ENCODE results near the gene IL17RE. TPM values are rescaled to one million over a fixed set of nuclear protein-coding genes. Genes with fewer than 3 reads are reported as not detected.
"Not testable (repeated sequence)": the region's sequence is repeated elsewhere in the genome, so short reads cannot be mapped to it uniquely, and the experiment has no call there.

The IL17RE gene
- total and polyA plus RNA-seq, 4 donors = 7.0 to 26.1 (median 17.1) TPM

GRCh38 chr3:9862391-9863057, 40.1 kb upstream of the IL17RE start:
- TF ChIP-seq CTCF (IDR thresholded peaks at IDR 0.05; ENCODE audit: control extremely low read depth, extremely low read depth) = no peak
- WGBS, 2 donors = 19 to 24% methylated on average over 28 to 45 of the region's 45 CpGs
- Histone ChIP-seq H3K27me3 (ENCODE audit: control insufficient read depth in 3 of 3, insufficient read depth in 3 of 3, low read length in 2 of 3) (no peaks in the 10 kb centered on the region), H3K27ac (ENCODE audit: low read depth in 1 of 2, low read length in 1 of 2) (no peak overlapping the region), H3K4me1 (ENCODE audit: control insufficient read depth in 5 of 5, insufficient read depth in 5 of 5, low read length in 5 of 5) (peaks cover 0 to 29% (median 6%) of the 10 kb centered on the region in 5 donors), H3K9ac (ENCODE audit: insufficient read depth in 1 of 2, low read length in 2 of 2) (peak overlapping the region in 1 of 2 donors; percentile 37), H3K9me3 (ENCODE audit: control insufficient read depth in 4 of 4, insufficient read depth in 3 of 4, low read length in 3 of 4) (no peaks in the 10 kb centered on the region), H3K36me3 (ENCODE audit: control insufficient read depth in 4 of 4, insufficient read depth in 4 of 4, low read length in 4 of 4) (no peaks in the 10 kb centered on the region), H3K4me3 (peak overlapping the region; percentile 6)
- ATAC-seq (ENCODE audit: insufficient read depth, low FRiP score) = peak; percentile 40
- peak; percentile 62 to 73 (median 66) for DNase-seq

- H3K36me3 ChIP-seq (ENCODE audit: control insufficient read depth in 4 of 4, insufficient read depth in 4 of 4, low read length in 4 of 4) = no peaks in the 10 kb centered on the region
- no peak for ATAC-seq (ENCODE audit: insufficient read depth, low FRiP score)
- H3K4me3 ChIP-seq = no peak overlapping the region
- H3K9ac ChIP-seq (ENCODE audit: insufficient read depth in 1 of 2, low read length in 2 of 2) = no peak overlapping the region
- TF ChIP-seq CTCF (IDR thresholded peaks at IDR 0.05; ENCODE audit: control extremely low read depth, extremely low read depth) = no peak
- H3K27me3 ChIP-seq (ENCODE audit: control insufficient read depth in 3 of 3, insufficient read depth in 3 of 3, low read length in 2 of 3) = no peaks in the 10 kb centered on the region
- no peaks in the 10 kb centered on the region for H3K9me3 ChIP-seq (ENCODE audit: control insufficient read depth in 4 of 4, insufficient read depth in 3 of 4, low read length in 3 of 4)
- 69 to 72% methylated on average over 22 of the region's 22 CpGs for WGBS, 2 donors
- peaks cover 0 to 29% (median 6%) of the 10 kb centered on the region in 5 donors for H3K4me1 ChIP-seq (ENCODE audit: control insufficient read depth in 5 of 5, insufficient read depth in 5 of 5, low read length in 5 of 5)
- H3K27ac ChIP-seq (ENCODE audit: low read depth in 1 of 2, low read length in 1 of 2) = no peak overlapping the region
- DNase-seq = no peak
These were observed 39.4 kb upstream of the IL17RE start for GRCh38 chr3:9863058-9863772.

- Histone ChIP-seq H3K9ac (ENCODE audit: insufficient read depth in 1 of 2, low read length in 2 of 2) (peak overlapping the region in 1 of 2 donors; percentile 28), H3K4me1 (ENCODE audit: control insufficient read depth in 5 of 5, insufficient read depth in 5 of 5, low read length in 5 of 5) (peaks cover 0 to 29% (median 6%) of the 10 kb centered on the region in 5 donors), H3K36me3 (ENCODE audit: control insufficient read depth in 4 of 4, insufficient read depth in 4 of 4, low read length in 4 of 4) (no peaks in the 10 kb centered on the region), H3K9me3 (ENCODE audit: control insufficient read depth in 4 of 4, insufficient read depth in 3 of 4, low read length in 3 of 4) (no peaks in the 10 kb centered on the region), H3K27ac (ENCODE audit: low read depth in 1 of 2, low read length in 1 of 2) (peak overlapping the region in 1 of 2 donors; percentile 51), H3K4me3 (no peak overlapping the region), H3K27me3 (ENCODE audit: control insufficient read depth in 3 of 3, insufficient read depth in 3 of 3, low read length in 2 of 3) (no peaks in the 10 kb centered on the region)
- DNase-seq (peak; percentile 92 to 97 (median 97)), ATAC-seq (ENCODE audit: insufficient read depth, low FRiP score) (peak; percentile 68)
- TF ChIP-seq CTCF (IDR thresholded peaks at IDR 0.05; ENCODE audit: control extremely low read depth, extremely low read depth) = no peak
- 32 to 46% methylated on average over 16 of the region's 16 CpGs for WGBS, 2 donors
These were observed 38.3 kb upstream of the IL17RE start for GRCh38 chr3:9864200-9864927.

GRCh38 chr3:9865125-9865637, 37.5 kb upstream of the IL17RE start:
- not testable (repeated sequence) for H3K4me3 ChIP-seq; H3K9me3 ChIP-seq (ENCODE audit: control insufficient read depth in 4 of 4, insufficient read depth in 3 of 4, low read length in 3 of 4); H3K9ac ChIP-seq (ENCODE audit: insufficient read depth in 1 of 2, low read length in 2 of 2); H3K36me3 ChIP-seq (ENCODE audit: control insufficient read depth in 4 of 4, insufficient read depth in 4 of 4, low read length in 4 of 4); DNase-seq; H3K27me3 ChIP-seq (ENCODE audit: control insufficient read depth in 3 of 3, insufficient read depth in 3 of 3, low read length in 2 of 3); ATAC-seq (ENCODE audit: insufficient read depth, low FRiP score); H3K27ac ChIP-seq (ENCODE audit: low read depth in 1 of 2, low read length in 1 of 2)
- H3K4me1 ChIP-seq (ENCODE audit: control insufficient read depth in 5 of 5, insufficient read depth in 5 of 5, low read length in 5 of 5) = peaks cover 0 to 29% (median 6%) of the 10 kb centered on the region in 5 donors
- 83 to 91% methylated on average over 10 of the region's 10 CpGs for WGBS, 2 donors
